Gastrocnemius medialis (tissue), 4 donors: ENCODE data around the gene HLCS.

Experiments used
- POLR2A ChIP-seq, 2 donors: fragments of 450-650 bp; IDR thresholded peaks; one replicate each; pipeline ENCODE4 v1.6.1; 2017; ENCODE audit warnings: antibody characterized with exemption in 2 of 2, mild to moderate bottlenecking in 2 of 2, moderate library complexity in 2 of 2
- TF ChIP-seq, protein P1 (sequence below), 5 experiments: fragments of 450-650 bp in 3 of 5; fragments of 200-600 bp in 2 of 5; sonication (generic) in 2 of 5; IDR thresholded peaks in 4 of 5; conservative IDR thresholded peaks in 1 of 5; 1 replicate in 4 of 5; 2 replicates in 1 of 5; pipeline ENCODE4 v1.5.1; 2016 to 2019; ENCODE audit warnings: antibody characterized with exemption in 5 of 5, mild to moderate bottlenecking in 3 of 5, moderate library complexity in 3 of 5

DNA sequence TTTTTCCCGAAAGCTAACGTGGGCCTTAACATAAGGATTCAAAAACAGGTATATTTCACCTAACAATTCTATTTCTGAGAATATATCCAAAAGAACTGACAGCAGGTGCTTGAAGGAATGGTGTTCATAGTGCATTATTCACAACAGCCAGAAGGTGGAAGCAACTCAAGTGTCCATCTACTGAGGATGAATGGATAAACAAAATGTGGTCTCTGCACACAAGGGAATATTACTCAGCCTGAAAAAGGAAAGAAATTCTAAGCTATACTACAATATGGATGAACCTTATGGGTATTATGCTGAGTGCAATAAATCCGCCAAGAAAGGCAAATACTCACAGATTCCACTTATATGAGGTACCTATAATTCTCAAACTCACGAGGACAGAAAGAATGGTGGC, 33.9 kb upstream of the HLCS start:
- no peak for TF ChIP-seq POLR2A (IDR thresholded peaks at IDR 0.05)
- TF ChIP-seq, protein P1, sequence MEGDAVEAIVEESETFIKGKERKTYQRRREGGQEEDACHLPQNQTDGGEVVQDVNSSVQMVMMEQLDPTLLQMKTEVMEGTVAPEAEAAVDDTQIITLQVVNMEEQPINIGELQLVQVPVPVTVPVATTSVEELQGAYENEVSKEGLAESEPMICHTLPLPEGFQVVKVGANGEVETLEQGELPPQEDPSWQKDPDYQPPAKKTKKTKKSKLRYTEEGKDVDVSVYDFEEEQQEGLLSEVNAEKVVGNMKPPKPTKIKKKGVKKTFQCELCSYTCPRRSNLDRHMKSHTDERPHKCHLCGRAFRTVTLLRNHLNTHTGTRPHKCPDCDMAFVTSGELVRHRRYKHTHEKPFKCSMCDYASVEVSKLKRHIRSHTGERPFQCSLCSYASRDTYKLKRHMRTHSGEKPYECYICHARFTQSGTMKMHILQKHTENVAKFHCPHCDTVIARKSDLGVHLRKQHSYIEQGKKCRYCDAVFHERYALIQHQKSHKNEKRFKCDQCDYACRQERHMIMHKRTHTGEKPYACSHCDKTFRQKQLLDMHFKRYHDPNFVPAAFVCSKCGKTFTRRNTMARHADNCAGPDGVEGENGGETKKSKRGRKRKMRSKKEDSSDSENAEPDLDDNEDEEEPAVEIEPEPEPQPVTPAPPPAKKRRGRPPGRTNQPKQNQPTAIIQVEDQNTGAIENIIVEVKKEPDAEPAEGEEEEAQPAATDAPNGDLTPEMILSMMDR (IDR thresholded peaks at IDR 0.05 in 4 of 5, conservative IDR thresholded peaks at IDR 0.05 in 1 of 5), result no peak
